ENCODE data around the gene KRT7. TPM values are rescaled to one million over a fixed set of nuclear protein-coding genes. Genes with fewer than 3 reads are reported as not detected.

Gene KRT7
- total and polyA plus RNA-seq, 2 experiments from 2014 or later = 11.0 to 17.4 TPM

GRCh38 chr12:52228366-52228765, 4.7 kb upstream of the KRT7 start:
- WGBS, 2 experiments (ENCODE audit: low coverage in 1 of 2, low lambda C conversion rate in 2 of 2, missing lambda C conversion rate in 2 of 2) = 86 to 89% methylated on average over 3 of the region's 3 CpGs
- peaks cover 31% of the 10 kb centered on the region for H3K4me1 ChIP-seq (ENCODE audit: insufficient read depth)

GRCh38 chr12:52228931-52229330, 4.1 kb upstream of the KRT7 start:
- no peaks in the 10 kb centered on the region for H3K9me3 ChIP-seq (ENCODE audit: low read depth)
- no peak overlapping the region for H3K4me2 ChIP-seq (ENCODE audit: unreplicated experiment)
- DNase-seq = no peak
- H3K36me3 ChIP-seq (ENCODE audit: low read depth) = no peaks in the 10 kb centered on the region
- H3K4me3 ChIP-seq = no peak overlapping the region
- 87 to 93% methylated on average over 6 of the region's 6 CpGs for WGBS, 2 experiments (ENCODE audit: low coverage in 1 of 2, low lambda C conversion rate in 2 of 2, missing lambda C conversion rate in 2 of 2)
- no peak overlapping the region for H3K27ac ChIP-seq
- H3K27me3 ChIP-seq (replicated peaks; ENCODE audit: insufficient read depth) = no peaks in the 10 kb centered on the region
- in situ Hi-C loops (cut with MboI) = no loop called here
- H3K9me2 ChIP-seq (ENCODE audit: insufficient read depth) = no peaks in the 10 kb centered on the region
- H2AFZ ChIP-seq = no peak overlapping the region
- no peaks in the 10 kb centered on the region for H3K79me2 ChIP-seq (ENCODE audit: insufficient read depth)
- peaks cover 30% of the 10 kb centered on the region for H3K4me1 ChIP-seq (ENCODE audit: insufficient read depth)
- H3K9ac ChIP-seq = no peak overlapping the region
- TF ChIP-seq EZH2 (IDR thresholded peaks at IDR 0.05; ENCODE audit: insufficient read depth, poor library complexity, severe bottlenecking) = no peak
- TF ChIP-seq EZH2phosphoT487 (IDR thresholded peaks at IDR 0.05; ENCODE audit: insufficient read depth, low read depth) = no peak
- H3F3A ChIP-seq (ENCODE audit: insufficient read depth) = peaks cover 14% of the 10 kb centered on the region
- no peaks in the 10 kb centered on the region for H4K20me1 ChIP-seq (ENCODE audit: insufficient read depth)

More at GRCh38 chr12:52228366-52228765, 4.7 kb upstream of the KRT7 start:
- in situ Hi-C loops (cut with MboI) = no loop called here
- Histone ChIP-seq H3K27me3 (replicated peaks; ENCODE audit: insufficient read depth) (no peaks in the 10 kb centered on the region), H3K79me2 (ENCODE audit: insufficient read depth) (no peaks in the 10 kb centered on the region), H2AFZ (no peak overlapping the region), H3K27ac (no peak overlapping the region), H3K9ac (no peak overlapping the region), H3K9me2 (ENCODE audit: insufficient read depth) (no peaks in the 10 kb centered on the region), H3K4me2 (ENCODE audit: unreplicated experiment) (no peak overlapping the region), H3K36me3 (ENCODE audit: low read depth) (no peaks in the 10 kb centered on the region), H4K20me1 (ENCODE audit: insufficient read depth) (no peaks in the 10 kb centered on the region), H3K4me3 (no peak overlapping the region), H3K9me3 (ENCODE audit: low read depth) (no peaks in the 10 kb centered on the region), H3F3A (ENCODE audit: insufficient read depth) (peaks cover 17% of the 10 kb centered on the region)
- no peak for DNase-seq
- TF ChIP-seq EZH2 (IDR thresholded peaks at IDR 0.05; ENCODE audit: insufficient read depth, poor library complexity, severe bottlenecking) = no peak
- TF ChIP-seq EZH2phosphoT487 (IDR thresholded peaks at IDR 0.05; ENCODE audit: insufficient read depth, low read depth) = no peak

DNA sequence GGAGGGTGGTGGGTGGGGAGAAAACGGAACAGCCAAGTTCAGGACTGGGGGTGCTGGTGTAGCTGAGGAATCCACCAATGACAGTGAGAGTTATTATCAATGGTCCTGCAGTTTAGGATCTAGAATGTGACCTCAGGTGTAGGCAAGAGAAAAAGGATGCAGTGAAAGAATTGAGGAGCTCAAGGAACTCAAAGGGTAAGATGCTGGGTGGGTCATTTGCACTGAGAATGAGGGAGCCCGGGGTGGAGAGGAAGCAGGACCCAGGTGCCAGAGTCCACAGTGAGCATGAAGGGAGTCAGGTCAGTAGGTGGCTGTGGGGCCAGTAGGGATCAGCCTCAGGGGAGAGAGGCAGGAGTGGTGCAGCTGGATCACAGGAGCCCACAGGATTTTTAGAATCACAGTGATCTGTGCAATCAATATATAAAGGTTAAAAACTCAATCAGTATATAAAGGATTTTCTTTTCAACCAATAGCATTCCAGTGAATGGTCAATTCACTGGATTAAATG, 3.2 kb upstream of the KRT7 start:
- H3K9me3 ChIP-seq (ENCODE audit: low read depth) = no peaks in the 10 kb centered on the region
- peaks cover 5% of the 10 kb centered on the region; the same call in 1 of the 2 replicates for H3F3A ChIP-seq (ENCODE audit: insufficient read depth)
- 0 out of 2 replicates have a peak overlapping the region, but pooled peaks have one; percentile 7 for H3K9ac ChIP-seq
- DNase-seq = no peak
- no peak overlapping the region for H2AFZ ChIP-seq
- peaks cover 30% of the 10 kb centered on the region for H3K4me1 ChIP-seq (ENCODE audit: insufficient read depth)
- H3K36me3 ChIP-seq (ENCODE audit: low read depth) = no peaks in the 10 kb centered on the region
- H3K4me2 ChIP-seq (ENCODE audit: unreplicated experiment) = peak overlapping the region; percentile 57
- no peaks in the 10 kb centered on the region for H4K20me1 ChIP-seq (ENCODE audit: insufficient read depth)
- 0 out of 2 replicates have a peak overlapping the region, but pooled peaks have one; percentile 14 for H3K4me3 ChIP-seq
- TF ChIP-seq EZH2 (IDR thresholded peaks at IDR 0.05; ENCODE audit: insufficient read depth, poor library complexity, severe bottlenecking) = no peak
- TF ChIP-seq EZH2phosphoT487 (IDR thresholded peaks at IDR 0.05; ENCODE audit: insufficient read depth, low read depth) = no peak
- H3K79me2 ChIP-seq (ENCODE audit: insufficient read depth) = no peaks in the 10 kb centered on the region
- in situ Hi-C loops (cut with MboI) = no loop called here
- H3K9me2 ChIP-seq (ENCODE audit: insufficient read depth) = no peaks in the 10 kb centered on the region
- WGBS, 2 experiments (ENCODE audit: low coverage in 1 of 2, low lambda C conversion rate in 2 of 2, missing lambda C conversion rate in 2 of 2) = 91 to 92% methylated on average over 2 of the region's 2 CpGs
- peak overlapping the region; percentile 89 for H3K27ac ChIP-seq
- no peaks in the 10 kb centered on the region for H3K27me3 ChIP-seq (replicated peaks; ENCODE audit: insufficient read depth)

- WGBS, 2 experiments (ENCODE audit: low coverage in 1 of 2, low lambda C conversion rate in 2 of 2, missing lambda C conversion rate in 2 of 2) = 19 to 20% methylated on average over 8 of the region's 8 CpGs
- Histone ChIP-seq H3K4me2 (ENCODE audit: unreplicated experiment) (peak overlapping the region; percentile 57), H3K79me2 (ENCODE audit: insufficient read depth) (no peaks in the 10 kb centered on the region), H3K4me1 (ENCODE audit: insufficient read depth) (peaks cover 35% of the 10 kb centered on the region), H3K9me3 (ENCODE audit: low read depth) (no peaks in the 10 kb centered on the region), H3K9me2 (ENCODE audit: insufficient read depth) (no peaks in the 10 kb centered on the region), H3F3A (ENCODE audit: insufficient read depth) (peaks cover 5% of the 10 kb centered on the region; the same call in 1 of the 2 replicates), H4K20me1 (ENCODE audit: insufficient read depth) (no peaks in the 10 kb centered on the region), H3K4me3 (peak overlapping the region; percentile 14; the same call in 1 of the 2 replicates), H3K27me3 (replicated peaks; ENCODE audit: insufficient read depth) (no peaks in the 10 kb centered on the region), H3K9ac (peak overlapping the region; percentile 69), H3K36me3 (ENCODE audit: low read depth) (no peaks in the 10 kb centered on the region), H2AFZ (no peak overlapping the region), H3K27ac (peak overlapping the region; percentile 89)
- DNase-seq = peak; percentile 90
- no peak for TF ChIP-seq EZH2 (IDR thresholded peaks at IDR 0.05; ENCODE audit: insufficient read depth, poor library complexity, severe bottlenecking)
- TF ChIP-seq EZH2phosphoT487 (IDR thresholded peaks at IDR 0.05; ENCODE audit: insufficient read depth, low read depth) = no peak
- in situ Hi-C loops (cut with MboI) = no loop called here
Observed at GRCh38 chr12:52230364-52231281, 2.4 kb upstream of the KRT7 start.

Measured in GM23248 (cell line).